ENCODE measurements around the gene MRFAP1. TPM values are rescaled to one million over a fixed set of nuclear protein-coding genes. Genes with fewer than 3 reads are reported as not detected.

Gene MRFAP1
- polyA plus RNA-seq, 1 donor from 2014 or later = 322 TPM

- no peaks in the 10 kb centered on the region for H3K79me2 ChIP-seq (replicated peaks; ENCODE audit: insufficient read depth, low read length)
- H3K4me2 ChIP-seq (ENCODE audit: low read length) = no peak overlapping the region
- TF ChIP-seq EP300 (conservative IDR thresholded peaks at IDR 0.05; ENCODE audit: poor library complexity, severe bottlenecking) = no peak
- H3K36me3 ChIP-seq (ENCODE audit: insufficient read depth, low read length) = peaks cover 6% of the 10 kb centered on the region
- H3K4me3 ChIP-seq (ENCODE audit: low read length) = no peak overlapping the region
- no peaks in the 10 kb centered on the region for H3K9me2 ChIP-seq (ENCODE audit: insufficient read depth, low read length)
- H3K27me3 ChIP-seq (ENCODE audit: insufficient read depth, low read depth, low read length) = no peaks in the 10 kb centered on the region
- no peak overlapping the region for H2AFZ ChIP-seq (ENCODE audit: low read depth, low read length)
- no peak overlapping the region for H3K27ac ChIP-seq (ENCODE audit: low read length)
- H3F3A ChIP-seq (ENCODE audit: insufficient read depth, low read length, poor library complexity, severe bottlenecking) = no peaks in the 10 kb centered on the region
- no peaks in the 10 kb centered on the region for H4K20me1 ChIP-seq (ENCODE audit: insufficient read depth)
- no peak overlapping the region for H3K9ac ChIP-seq (ENCODE audit: low read length)
- H3K9me3 ChIP-seq (ENCODE audit: low read length) = no peaks in the 10 kb centered on the region
These were observed 19.5 kb upstream of the MRFAP1 start for GRCh38 chr4:6620891-6621555.

GRCh38 chr4:6621556-6621927 lies 18.9 kb upstream of the MRFAP1 start:
- Histone ChIP-seq H3K27ac (ENCODE audit: low read length) (no peak overlapping the region), H2AFZ (ENCODE audit: low read depth, low read length) (no peak overlapping the region), H3F3A (ENCODE audit: insufficient read depth, low read length, poor library complexity, severe bottlenecking) (no peaks in the 10 kb centered on the region), H4K20me1 (ENCODE audit: insufficient read depth) (no peaks in the 10 kb centered on the region), H3K9me2 (ENCODE audit: insufficient read depth, low read length) (no peaks in the 10 kb centered on the region), H3K36me3 (ENCODE audit: insufficient read depth, low read length) (peaks cover under 1% of the 10 kb centered on the region), H3K79me2 (replicated peaks; ENCODE audit: insufficient read depth, low read length) (no peaks in the 10 kb centered on the region), H3K4me3 (ENCODE audit: low read length) (no peak overlapping the region), H3K27me3 (ENCODE audit: insufficient read depth, low read depth, low read length) (no peaks in the 10 kb centered on the region), H3K9me3 (ENCODE audit: low read length) (no peaks in the 10 kb centered on the region), H3K9ac (ENCODE audit: low read length) (no peak overlapping the region), H3K4me2 (ENCODE audit: low read length) (no peak overlapping the region)
- no peak for TF ChIP-seq MXI1 (conservative IDR thresholded peaks at IDR 0.05; ENCODE audit: poor library complexity, severe bottlenecking)
- TF ChIP-seq EP300 (conservative IDR thresholded peaks at IDR 0.05; ENCODE audit: poor library complexity, severe bottlenecking) = no peak
- TF ChIP-seq CTCF (IDR thresholded peaks at IDR 0.05; ENCODE audit: poor library complexity, severe bottlenecking) = no peak
- TF ChIP-seq EZH2 (IDR thresholded peaks at IDR 0.05; ENCODE audit: borderline replicate concordance, insufficient read depth, low read length, poor library complexity, severe bottlenecking) = no peak
- TF ChIP-seq SMC3 (conservative IDR thresholded peaks at IDR 0.05; ENCODE audit: poor library complexity) = no peak
- TF ChIP-seq REST (IDR thresholded peaks at IDR 0.05; ENCODE audit: borderline replicate concordance) = no peak
- no peak for TF ChIP-seq RAD21 (conservative IDR thresholded peaks at IDR 0.05)
- no peak for TF ChIP-seq POLR2AphosphoS5 (IDR thresholded peaks at IDR 0.05)

- no peaks in the 10 kb centered on the region for H4K20me1 ChIP-seq (ENCODE audit: insufficient read depth)
- H3K4me2 ChIP-seq (ENCODE audit: low read length) = no peak overlapping the region
- TF ChIP-seq POLR2AphosphoS5 (IDR thresholded peaks at IDR 0.05) (no peak), TAF1 (IDR thresholded peaks at IDR 0.05; ENCODE audit: low read depth) (no peak), RAD21 (conservative IDR thresholded peaks at IDR 0.05) (no peak), REST (IDR thresholded peaks at IDR 0.05; ENCODE audit: borderline replicate concordance) (no peak), EZH2 (IDR thresholded peaks at IDR 0.05; ENCODE audit: borderline replicate concordance, insufficient read depth, low read length, poor library complexity, severe bottlenecking) (no peak), CTCF (IDR thresholded peaks at IDR 0.05; ENCODE audit: poor library complexity, severe bottlenecking) (no peak), SMC3 (conservative IDR thresholded peaks at IDR 0.05; ENCODE audit: poor library complexity) (no peak), EP300 (conservative IDR thresholded peaks at IDR 0.05; ENCODE audit: poor library complexity, severe bottlenecking) (no peak), MXI1 (conservative IDR thresholded peaks at IDR 0.05; ENCODE audit: poor library complexity, severe bottlenecking) (no peak)
- no peaks in the 10 kb centered on the region for H3K27me3 ChIP-seq (ENCODE audit: insufficient read depth, low read depth, low read length)
- no peaks in the 10 kb centered on the region for H3K9me3 ChIP-seq (ENCODE audit: low read length)
- H3K9ac ChIP-seq (ENCODE audit: low read length) = no peak overlapping the region
- H3K4me3 ChIP-seq (ENCODE audit: low read length) = no peak overlapping the region
- no peaks in the 10 kb centered on the region for H3K9me2 ChIP-seq (ENCODE audit: insufficient read depth, low read length)
- H3K79me2 ChIP-seq (replicated peaks; ENCODE audit: insufficient read depth, low read length) = no peaks in the 10 kb centered on the region
- H3K27ac ChIP-seq (ENCODE audit: low read length) = no peak overlapping the region
- no peak overlapping the region for H2AFZ ChIP-seq (ENCODE audit: low read depth, low read length)
- no peaks in the 10 kb centered on the region for H3K36me3 ChIP-seq (ENCODE audit: insufficient read depth, low read length)
- no peaks in the 10 kb centered on the region for H3F3A ChIP-seq (ENCODE audit: insufficient read depth, low read length, poor library complexity, severe bottlenecking)
These were observed 17.7 kb upstream of the MRFAP1 start for GRCh38 chr4:6622744-6623143.

Measured in neural cell (in vitro differentiated cells).